ENCODE measurements around the gene KIR3DL1.
"Not testable (repeated sequence)": the region's sequence is repeated elsewhere in the genome, so short reads cannot be mapped to it uniquely, and the experiment has no call there.

DNA sequence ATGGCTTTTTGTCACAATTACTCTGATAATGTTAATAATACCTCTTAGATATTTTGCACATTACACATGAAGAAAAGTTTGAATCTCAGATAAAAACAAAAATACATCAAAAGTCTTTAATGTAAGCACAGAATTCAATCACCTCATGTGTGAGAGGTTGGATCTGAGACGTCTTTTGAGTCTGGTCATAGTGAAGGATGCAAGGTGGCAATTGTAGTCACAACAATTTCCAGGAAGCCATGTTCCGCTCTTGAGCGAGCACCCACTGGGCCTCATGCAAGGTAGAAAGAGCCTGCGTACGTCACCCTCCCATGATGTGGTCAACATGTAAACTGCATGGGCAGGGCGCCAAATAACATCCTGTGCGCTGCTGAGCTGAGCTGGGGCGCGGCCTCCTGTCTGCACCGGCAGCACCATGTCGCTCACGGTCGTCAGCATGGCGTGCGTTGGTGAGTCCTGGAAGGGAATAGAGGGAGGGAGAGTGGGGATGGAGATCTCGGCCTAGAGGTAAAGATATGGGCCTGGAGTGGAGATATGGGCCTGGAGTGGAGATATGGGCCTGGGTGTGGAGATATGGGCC lies 33.9 kb downstream of the KIR3DL1 start, which contains the start of gene KIR3DL2:
- TF ChIP-seq, protein P1, sequence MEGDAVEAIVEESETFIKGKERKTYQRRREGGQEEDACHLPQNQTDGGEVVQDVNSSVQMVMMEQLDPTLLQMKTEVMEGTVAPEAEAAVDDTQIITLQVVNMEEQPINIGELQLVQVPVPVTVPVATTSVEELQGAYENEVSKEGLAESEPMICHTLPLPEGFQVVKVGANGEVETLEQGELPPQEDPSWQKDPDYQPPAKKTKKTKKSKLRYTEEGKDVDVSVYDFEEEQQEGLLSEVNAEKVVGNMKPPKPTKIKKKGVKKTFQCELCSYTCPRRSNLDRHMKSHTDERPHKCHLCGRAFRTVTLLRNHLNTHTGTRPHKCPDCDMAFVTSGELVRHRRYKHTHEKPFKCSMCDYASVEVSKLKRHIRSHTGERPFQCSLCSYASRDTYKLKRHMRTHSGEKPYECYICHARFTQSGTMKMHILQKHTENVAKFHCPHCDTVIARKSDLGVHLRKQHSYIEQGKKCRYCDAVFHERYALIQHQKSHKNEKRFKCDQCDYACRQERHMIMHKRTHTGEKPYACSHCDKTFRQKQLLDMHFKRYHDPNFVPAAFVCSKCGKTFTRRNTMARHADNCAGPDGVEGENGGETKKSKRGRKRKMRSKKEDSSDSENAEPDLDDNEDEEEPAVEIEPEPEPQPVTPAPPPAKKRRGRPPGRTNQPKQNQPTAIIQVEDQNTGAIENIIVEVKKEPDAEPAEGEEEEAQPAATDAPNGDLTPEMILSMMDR (conservative IDR thresholded peaks at IDR 0.05; ENCODE audit: low read length) = not testable (repeated sequence)
- TF ChIP-seq EZH2phosphoT487 (IDR thresholded peaks at IDR 0.05; ENCODE audit: borderline replicate concordance, low read depth, low read length) = not testable (repeated sequence)
